ENCODE results near the gene NTM.

- TF ChIP-seq CTCF (IDR thresholded peaks at IDR 0.05 in 8 of 11, conservative IDR thresholded peaks at IDR 0.05 in 3 of 11) = no peak
- no peak for TF ChIP-seq POLR2A (IDR thresholded peaks at IDR 0.05)
Observed at GRCh38 chr11:132226522-132226921, 856.1 kb downstream of the NTM start.

Data from spleen (tissue), 7 donors.